ENCODE results near the gene CCM2.

CCM2 gene

GRCh38 chr7:45078125-45078681, 78.2 kb downstream of the CCM2 start:
- in situ Hi-C loops (cut with MboI; ENCODE audit: low pct_unique_long_range_greater_than_20kb, low sequenced_read_pairs, unreplicated experiment) = no loop called here
- no peak for DNase-seq (ENCODE audit: low spot score)
- no peak for TF ChIP-seq CTCF (IDR thresholded peaks at IDR 0.05; ENCODE audit: extremely low read depth, insufficient read depth, missing control alignments)

- TF ChIP-seq CTCF (IDR thresholded peaks at IDR 0.05; ENCODE audit: extremely low read depth, insufficient read depth, missing control alignments) = no peak
- DNase-seq (ENCODE audit: low spot score) = no peak
- in situ Hi-C loops (cut with MboI; ENCODE audit: low pct_unique_long_range_greater_than_20kb, low sequenced_read_pairs, unreplicated experiment) = no loop called here
Measured at GRCh38 chr7:45080265-45080957, 80.4 kb downstream of the CCM2 start.

GRCh38 chr7:45080958-45081669, 81.1 kb downstream of the CCM2 start:
- in situ Hi-C loops (cut with MboI; ENCODE audit: low pct_unique_long_range_greater_than_20kb, low sequenced_read_pairs, unreplicated experiment) = no loop called here
- no peak for TF ChIP-seq CTCF (IDR thresholded peaks at IDR 0.05; ENCODE audit: extremely low read depth, insufficient read depth, missing control alignments)
- no peak for DNase-seq (ENCODE audit: low spot score)

GRCh38 chr7:45081670-45081974, 81.6 kb downstream of the CCM2 start:
- no peak for TF ChIP-seq CTCF (IDR thresholded peaks at IDR 0.05; ENCODE audit: extremely low read depth, insufficient read depth, missing control alignments)

GRCh38 chr7:45082031-45082830, 82.2 kb downstream of the CCM2 start:
- no peak for DNase-seq (ENCODE audit: low spot score)
- in situ Hi-C loops (cut with MboI; ENCODE audit: low pct_unique_long_range_greater_than_20kb, low sequenced_read_pairs, unreplicated experiment) = no loop called here
- TF ChIP-seq CTCF (IDR thresholded peaks at IDR 0.05; ENCODE audit: extremely low read depth, insufficient read depth, missing control alignments) = no peak

More at GRCh38 chr7:45081670-45081974, 81.6 kb downstream of the CCM2 start:
- in situ Hi-C loops (cut with MboI; ENCODE audit: low pct_unique_long_range_greater_than_20kb, low sequenced_read_pairs, unreplicated experiment) = no loop called here
- DNase-seq (ENCODE audit: low spot score) = no peak

GRCh38 chr7:45082831-45083331, 82.9 kb downstream of the CCM2 start:
- DNase-seq (ENCODE audit: low spot score) = no peak
- no peak for TF ChIP-seq CTCF (IDR thresholded peaks at IDR 0.05; ENCODE audit: extremely low read depth, insufficient read depth, missing control alignments)
- in situ Hi-C loops (cut with MboI; ENCODE audit: low pct_unique_long_range_greater_than_20kb, low sequenced_read_pairs, unreplicated experiment) = no loop called here

Data from GM13977 (cell line).